Fibroblast of villous mesenchyme (primary cell): Measurements from ENCODE around the gene HSDL1. TPM values are rescaled to one million over a fixed set of nuclear protein-coding genes. Genes with fewer than 3 reads are reported as not detected.

Source experiments
- DNase-seq: peaks from one replicate; pipeline ENCODE4 v3.0.0-alpha.2; 2010; ENCODE audit warnings: low read depth
- H3K4me3 ChIP-seq: 2 replicates; pipeline ENCODE4 v1.5.1; 2011; ENCODE audit warnings: low read depth, mild to moderate bottlenecking, low read length
- CTCF ChIP-seq: IDR thresholded peaks from 2 replicates; pipeline ENCODE4 v1.5.1; 2012; ENCODE audit warnings: low read depth, mild to moderate bottlenecking, low read length; ENCODE audit not compliant: insufficient read depth
- total RNA-seq: library from RNA; depleted of rRNA; stranded (reverse); fragments of >200 nt; gene quantifications from 2 replicates; pipeline ENCODE4 v1.2.3, GENCODE V29; 2012

HSDL1 gene
- total RNA-seq, 1 donor = 29.8 TPM

DNA sequence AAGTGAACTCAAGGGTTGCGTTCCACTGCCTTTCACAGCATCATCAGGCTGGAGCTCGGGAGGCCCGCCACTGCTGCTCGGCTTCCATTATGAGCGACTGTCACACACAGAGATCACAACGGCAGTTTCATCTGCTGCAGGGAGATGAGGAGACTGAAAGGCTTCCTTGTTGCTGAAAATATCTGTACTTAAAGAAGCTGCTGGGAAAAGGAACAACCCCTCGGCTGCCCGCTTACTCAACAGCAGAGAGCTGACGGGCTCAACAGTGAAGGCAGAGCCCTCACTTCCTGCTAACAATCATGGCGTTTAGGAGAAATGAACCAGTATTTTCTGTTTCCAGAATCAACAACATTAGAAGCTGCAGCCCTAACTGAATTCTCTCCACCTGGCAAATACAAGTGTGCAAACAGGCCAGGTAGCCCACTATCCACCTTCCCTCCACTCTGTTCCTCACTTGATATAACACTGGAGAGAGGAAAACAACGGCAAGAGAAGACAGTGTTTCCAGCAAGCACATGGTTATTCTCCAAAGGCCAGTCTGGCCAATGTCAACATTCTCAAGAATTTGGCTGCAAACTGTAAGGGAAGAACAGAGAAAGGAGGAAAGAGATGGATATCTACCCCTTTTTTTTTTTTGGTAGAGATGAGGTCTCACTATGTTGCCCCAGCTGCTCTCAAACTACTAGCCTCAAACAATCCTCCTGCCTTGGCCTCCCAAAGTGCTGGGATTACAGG lies 62.0 kb downstream of the HSDL1 start:
- H3K4me3 ChIP-seq = no peak overlapping the region
- no peak for TF ChIP-seq CTCF
- DNase-seq = no peak

DNA sequence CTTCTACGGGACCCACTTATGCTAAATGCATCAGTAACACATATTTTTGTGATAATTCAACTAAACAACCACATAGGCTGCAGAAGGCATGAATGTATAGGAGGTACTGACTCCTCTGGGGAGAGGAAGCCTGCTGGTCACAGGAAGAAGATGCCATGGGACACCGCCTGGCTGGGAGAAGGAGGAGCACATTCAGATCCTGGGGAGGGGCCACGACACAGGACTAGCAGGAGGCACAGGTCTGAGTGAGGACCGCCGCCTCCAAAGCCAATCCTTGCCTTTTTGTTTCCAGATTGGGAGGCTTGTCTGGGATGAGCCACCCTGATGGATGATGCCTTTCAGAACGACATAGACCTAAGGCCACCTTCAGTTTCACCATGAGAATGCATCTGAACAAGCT lies 62.9 kb downstream of the HSDL1 start:
- H3K4me3 ChIP-seq = no peak overlapping the region

GRCh38 chr16:84081446-84081989 lies 63.5 kb downstream of the HSDL1 start:
- no peak for DNase-seq
- no peak overlapping the region for H3K4me3 ChIP-seq
- no peak for TF ChIP-seq CTCF

More for the DNA sequence above, 62.9 kb downstream of the HSDL1 start:
- DNase-seq = no peak
- no peak for TF ChIP-seq CTCF

GRCh38 chr16:84080813-84081212 lies 64.2 kb downstream of the HSDL1 start:
- DNase-seq = no peak
- TF ChIP-seq CTCF = no peak
- H3K4me3 ChIP-seq = no peak overlapping the region

GRCh38 chr16:84080378-84080777 lies 64.6 kb downstream of the HSDL1 start:
- no peak for DNase-seq
- no peak for TF ChIP-seq CTCF
- no peak overlapping the region for H3K4me3 ChIP-seq

DNA sequence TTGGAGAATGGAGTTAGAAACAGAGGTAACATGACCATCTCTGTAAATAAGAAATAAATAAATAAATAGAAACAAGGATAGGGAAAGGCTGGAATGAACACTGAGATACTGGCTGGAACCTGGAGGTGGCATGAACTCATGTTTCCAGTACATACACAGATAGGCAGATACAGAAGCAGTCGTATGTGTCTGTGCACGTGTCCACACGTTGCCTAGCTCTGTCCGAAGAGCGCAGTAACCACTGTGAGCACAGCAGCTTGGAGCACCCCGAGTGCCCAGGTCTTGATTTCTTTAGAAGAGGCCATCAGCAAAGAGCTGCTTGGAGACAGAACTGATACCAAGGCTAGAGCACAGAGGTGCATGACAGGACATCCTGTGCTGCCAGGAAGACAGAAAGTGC lies 65.3 kb downstream of the HSDL1 start:
- H3K4me3 ChIP-seq = no peak overlapping the region
- no peak for TF ChIP-seq CTCF
- no peak for DNase-seq
